Thyroid gland (tissue), 4 donors: Measurements from ENCODE around the gene RHEBL1. TPM values are rescaled to one million over a fixed set of nuclear protein-coding genes. Genes with fewer than 3 reads are reported as not detected.

Experiments used
- DNase-seq, 2 donors: peaks; one replicate each; pipeline ENCODE4 v3.0.0-alpha.2; 2019
- H3K27ac ChIP-seq, 3 donors: fragments of 200-600 bp; sonication (generic); 1 replicate in 2 of 3; 2 replicates in 1 of 3; pipeline ENCODE4 v1.5.1; 2016 to 2019; ENCODE audit warnings: mild to moderate bottlenecking in 1 of 3, moderate library complexity in 1 of 3
- H3K27me3 ChIP-seq: fragments of 200-600 bp; sonication (generic); one replicate; pipeline ENCODE4 v1.5.1; 2019
- H3K36me3 ChIP-seq, 2 donors: fragments of 200-600 bp; sonication (generic); one replicate each; pipeline ENCODE4 v1.5.1; 2016 to 2019
- H3K4me1 ChIP-seq, 2 donors: fragments of 200-600 bp; sonication (generic); one replicate each; pipeline ENCODE4 v1.5.1; 2017 to 2019
- H3K4me3 ChIP-seq, 3 donors: fragments of 200-600 bp; sonication (generic); replicated peaks in 1 of 3; 1 replicate in 2 of 3; 2 replicates in 1 of 3; pipeline ENCODE4 v1.5.1; 2016; ENCODE audit warnings: mild to moderate bottlenecking in 1 of 3
- H3K9me3 ChIP-seq: fragments of 200-600 bp; sonication (generic); one replicate; pipeline ENCODE4 v1.5.1; 2017
- POLR2A ChIP-seq, 2 donors: fragments of 450-650 bp; IDR thresholded peaks; one replicate each; pipeline ENCODE4 v1.6.1; 2017; ENCODE audit warnings: antibody characterized with exemption in 2 of 2, mild to moderate bottlenecking in 2 of 2, moderate library complexity in 1 of 2
- WGBS, 2 donors: methylation state at CpG; one replicate each; pipeline ENCODE4 v1.1.5; 2017; 5-methylcytosine and 5-hydroxymethylcytosine counted together
- intact Hi-C: fragments of 100-400 bp; cut with DNase I; formaldehyde crosslinking; loops from one replicate; pipeline ENCODE4 v1.15.1; 2023
- total RNA-seq, 4 donors: library from RNA; depleted of rRNA; stranded (reverse); fragments of >200 nt; gene quantifications; one replicate each; pipeline ENCODE4 v1.2.3, GENCODE V29; 2016
- TF ChIP-seq, protein P1 (sequence below), 6 experiments: fragments of 200-600 bp in 3 of 6; fragments of 450-650 bp in 3 of 6; sonication (generic) in 3 of 6; IDR thresholded peaks; one replicate each; pipeline ENCODE4 v1.5.1; 2016 to 2019; ENCODE audit warnings: antibody characterized with exemption in 6 of 6, mild to moderate bottlenecking in 2 of 6, inconsistent platforms in 1 of 6, moderate library complexity in 1 of 6

Gene RHEBL1
- total RNA-seq, 4 donors from 2014 or later, result 0.98 TPM; not detected in 3

DNA sequence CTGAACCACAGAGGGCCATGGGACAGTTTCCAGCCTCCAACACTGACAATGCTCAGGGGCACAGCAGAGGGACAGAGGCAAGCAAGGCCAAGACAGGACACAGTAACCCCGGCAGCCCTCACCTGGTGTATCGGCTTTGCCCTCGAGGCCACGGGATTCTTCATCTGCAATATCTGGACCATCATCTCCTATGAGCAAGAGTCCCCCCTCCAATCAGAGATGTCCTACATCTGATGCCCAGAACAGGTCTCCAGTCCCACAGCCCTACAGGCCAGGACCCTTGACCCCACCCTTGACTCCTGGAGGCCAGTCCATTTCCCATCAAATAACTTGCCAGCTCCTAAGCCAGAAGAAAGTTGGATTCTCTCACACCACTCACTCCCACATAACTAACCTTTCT is 26.5 kb downstream of the RHEBL1 start:
- H3K27me3 ChIP-seq, result no peaks in the 10 kb centered on the region
- H3K9me3 ChIP-seq, result no peaks in the 10 kb centered on the region
- no peaks in the 10 kb centered on the region for H3K4me1 ChIP-seq
- DNase-seq, result no peak
- H3K36me3 ChIP-seq, result peaks cover 94 to 99% of the 10 kb centered on the region in 2 donors
- 95 to 100% methylated on average over 4 of the region's 4 CpGs for WGBS, 2 donors
- H3K27ac ChIP-seq, result no peak overlapping the region
- TF ChIP-seq, protein P1, sequence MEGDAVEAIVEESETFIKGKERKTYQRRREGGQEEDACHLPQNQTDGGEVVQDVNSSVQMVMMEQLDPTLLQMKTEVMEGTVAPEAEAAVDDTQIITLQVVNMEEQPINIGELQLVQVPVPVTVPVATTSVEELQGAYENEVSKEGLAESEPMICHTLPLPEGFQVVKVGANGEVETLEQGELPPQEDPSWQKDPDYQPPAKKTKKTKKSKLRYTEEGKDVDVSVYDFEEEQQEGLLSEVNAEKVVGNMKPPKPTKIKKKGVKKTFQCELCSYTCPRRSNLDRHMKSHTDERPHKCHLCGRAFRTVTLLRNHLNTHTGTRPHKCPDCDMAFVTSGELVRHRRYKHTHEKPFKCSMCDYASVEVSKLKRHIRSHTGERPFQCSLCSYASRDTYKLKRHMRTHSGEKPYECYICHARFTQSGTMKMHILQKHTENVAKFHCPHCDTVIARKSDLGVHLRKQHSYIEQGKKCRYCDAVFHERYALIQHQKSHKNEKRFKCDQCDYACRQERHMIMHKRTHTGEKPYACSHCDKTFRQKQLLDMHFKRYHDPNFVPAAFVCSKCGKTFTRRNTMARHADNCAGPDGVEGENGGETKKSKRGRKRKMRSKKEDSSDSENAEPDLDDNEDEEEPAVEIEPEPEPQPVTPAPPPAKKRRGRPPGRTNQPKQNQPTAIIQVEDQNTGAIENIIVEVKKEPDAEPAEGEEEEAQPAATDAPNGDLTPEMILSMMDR (IDR thresholded peaks at IDR 0.05), result no peak
- TF ChIP-seq POLR2A (IDR thresholded peaks at IDR 0.05), result no peak
- intact Hi-C loops, result no loop called here
- H3K4me3 ChIP-seq, result no peak overlapping the region

DNA sequence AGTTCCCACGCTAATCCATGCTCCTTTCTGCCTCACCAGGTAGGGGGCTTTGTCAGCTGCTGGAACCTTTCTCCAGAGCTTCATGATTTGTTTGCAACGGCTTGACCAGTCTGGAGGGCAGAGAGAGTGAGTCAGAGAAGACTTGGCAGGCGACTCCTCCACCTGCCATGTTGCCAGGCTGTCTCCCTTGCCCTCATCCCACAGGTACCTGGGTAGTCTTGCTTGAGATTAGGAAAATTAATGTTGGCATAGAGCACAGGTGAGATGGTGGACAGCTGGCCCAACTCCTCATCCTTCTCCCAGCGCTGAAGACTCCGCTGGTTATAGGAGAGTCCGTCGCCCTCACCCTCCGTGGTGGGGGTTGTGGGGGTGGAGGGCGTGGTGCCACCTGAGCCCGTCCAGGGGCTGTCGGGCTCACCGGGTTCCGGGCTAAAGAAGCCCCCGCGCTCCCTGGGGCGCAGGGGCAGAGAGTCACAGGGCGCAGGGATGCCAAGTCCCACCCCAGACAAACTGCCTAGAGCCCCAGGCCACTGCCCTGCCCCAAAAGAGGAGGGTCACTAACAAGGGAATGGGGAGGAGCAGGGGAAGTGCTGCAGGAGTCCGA is 27.8 kb downstream of the RHEBL1 start:
- no peaks in the 10 kb centered on the region for H3K27me3 ChIP-seq
- no peak overlapping the region for H3K4me3 ChIP-seq
- H3K4me1 ChIP-seq, result no peaks in the 10 kb centered on the region
- no peaks in the 10 kb centered on the region for H3K9me3 ChIP-seq
- intact Hi-C loops, result no loop called here
- H3K36me3 ChIP-seq, result peaks cover 92 to 100% of the 10 kb centered on the region in 2 donors
- DNase-seq, result no peak
- no peak overlapping the region for H3K27ac ChIP-seq
- no peak for TF ChIP-seq POLR2A (IDR thresholded peaks at IDR 0.05)
- TF ChIP-seq, protein P1 (IDR thresholded peaks at IDR 0.05), result no peak
- WGBS, 2 donors, result 91 to 94% methylated on average over 12 to 18 of the region's 18 CpGs

DNA sequence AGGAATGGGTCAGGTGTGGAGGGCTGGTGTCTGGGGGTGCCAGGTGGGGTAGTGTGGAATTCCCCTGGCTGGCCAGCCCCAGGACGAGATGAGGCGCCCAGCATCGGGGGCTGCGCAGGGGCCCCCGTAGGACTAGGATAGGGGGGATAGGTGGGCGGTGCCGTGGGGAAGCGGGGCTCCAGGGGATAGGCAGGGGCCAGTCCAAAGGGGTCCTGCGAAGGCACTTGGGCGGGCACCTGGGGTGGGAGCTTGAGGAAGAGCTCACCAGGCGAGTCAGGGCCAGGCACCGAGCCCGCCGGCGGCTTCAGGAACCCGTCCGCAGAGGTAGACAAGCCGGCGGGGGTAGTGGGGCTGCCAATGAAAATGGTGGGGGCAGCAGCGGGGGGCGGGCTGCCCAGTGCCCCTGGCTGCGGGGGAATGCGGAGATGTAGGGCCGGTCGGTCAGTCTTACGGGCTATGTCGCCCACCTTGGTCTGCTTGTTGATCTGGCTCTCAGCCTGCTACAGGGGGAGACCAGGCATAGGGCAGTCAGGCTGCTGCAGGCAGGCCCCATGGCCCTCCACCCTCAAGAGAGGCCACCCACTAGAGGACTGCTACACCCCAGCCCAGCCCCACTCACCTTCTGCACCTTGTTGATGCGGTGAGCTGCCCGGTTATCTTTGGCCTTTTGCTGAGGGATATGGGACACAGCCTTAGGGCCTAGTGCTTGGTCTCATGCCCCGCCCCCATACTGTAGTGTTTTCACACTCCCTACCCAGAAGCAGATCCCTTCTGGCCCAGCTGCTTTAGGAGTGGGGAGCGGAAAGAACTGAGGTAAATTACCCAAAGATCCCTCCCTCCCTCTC is 28.5 kb downstream of the RHEBL1 start:
- Histone ChIP-seq H3K9me3 (no peaks in the 10 kb centered on the region), H3K27ac (no peak overlapping the region), H3K36me3 (peaks cover 87 to 96% of the 10 kb centered on the region in 2 donors), H3K4me1 (no peaks in the 10 kb centered on the region), H3K27me3 (no peaks in the 10 kb centered on the region), H3K4me3 (no peak overlapping the region)
- no peak for DNase-seq
- 95% methylated on average over 9 to 28 of the region's 31 CpGs for WGBS, 2 donors
- TF ChIP-seq POLR2A (IDR thresholded peaks at IDR 0.05), result no peak
- TF ChIP-seq, protein P1 (IDR thresholded peaks at IDR 0.05), result no peak
- intact Hi-C loops, result no loop called here

DNA sequence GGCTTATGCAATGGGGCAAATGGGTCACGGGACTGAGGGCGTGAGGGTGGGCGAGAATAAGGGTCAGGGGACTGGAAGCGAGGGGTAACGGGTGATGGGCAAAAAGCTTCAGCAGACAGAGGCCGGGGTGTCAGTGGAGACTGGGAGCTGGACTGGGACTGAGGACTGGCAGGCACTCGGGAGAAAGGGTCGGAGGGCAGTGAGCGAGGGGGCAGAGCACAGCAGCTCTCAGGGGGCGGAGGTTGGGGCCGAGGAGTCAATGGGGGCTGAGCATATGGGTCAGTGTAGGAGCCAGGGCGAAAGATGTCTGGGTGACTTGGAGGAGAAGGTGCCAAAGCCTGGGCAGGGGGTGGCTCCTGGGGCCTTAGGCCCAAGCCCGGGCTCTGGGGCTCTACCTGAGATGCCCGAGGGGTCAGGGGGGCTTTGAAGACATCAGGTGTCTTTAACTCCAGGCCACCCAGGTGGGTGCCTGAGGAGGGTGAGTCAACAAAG is 29.4 kb downstream of the RHEBL1 start:
- H3K36me3 ChIP-seq, result peaks cover 84 to 87% of the 10 kb centered on the region in 2 donors
- intact Hi-C loops, result no loop called here
- no peak overlapping the region for H3K4me3 ChIP-seq
- TF ChIP-seq, protein P1 (IDR thresholded peaks at IDR 0.05), result no peak
- no peak for TF ChIP-seq POLR2A (IDR thresholded peaks at IDR 0.05)
- no peaks in the 10 kb centered on the region for H3K9me3 ChIP-seq
- H3K27ac ChIP-seq, result no peak overlapping the region
- no peaks in the 10 kb centered on the region for H3K27me3 ChIP-seq
- no peaks in the 10 kb centered on the region for H3K4me1 ChIP-seq
- DNase-seq, result no peak
- 94 to 95% methylated on average over 14 of the region's 14 CpGs for WGBS, 2 donors
